ENCODE results near the gene IGFBP7. TPM values are rescaled to one million over a fixed set of nuclear protein-coding genes. Genes with fewer than 3 reads are reported as not detected.

IGFBP7 gene
- total RNA-seq, 2 experiments from 2014 or later, result not detected

DNA sequence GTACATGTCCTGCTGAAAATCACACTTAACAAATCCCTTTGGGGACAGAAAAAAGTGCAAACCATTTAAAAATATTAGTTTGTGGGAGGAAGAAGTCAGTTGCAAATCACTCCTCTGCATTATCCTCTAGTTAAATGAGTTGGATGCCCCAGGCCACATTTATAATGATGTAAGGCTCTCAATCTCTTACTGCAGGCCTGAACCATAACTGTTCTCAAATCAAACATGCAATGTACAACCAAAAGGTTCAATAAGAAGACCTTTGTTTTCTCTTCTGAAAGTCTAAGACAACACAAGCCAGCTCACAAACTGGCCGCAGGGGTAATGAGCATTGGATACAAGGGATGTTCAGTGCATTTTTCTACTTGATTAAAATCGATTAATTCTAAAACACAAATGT, 39.7 kb downstream of the IGFBP7 start:
- Histone ChIP-seq H3K27ac (ENCODE audit: low read depth, low read length, poor library complexity, severe bottlenecking) (no peak overlapping the region), H3K9me3 (ENCODE audit: low read length) (no peaks in the 10 kb centered on the region), H3K79me2 (ENCODE audit: insufficient read depth, low read depth, low read length) (no peaks in the 10 kb centered on the region), H4K20me1 (ENCODE audit: insufficient read depth, low read length) (no peaks in the 10 kb centered on the region), H3K9me2 (ENCODE audit: insufficient read depth, low read length) (no peaks in the 10 kb centered on the region), H3K4me1 (ENCODE audit: insufficient read depth, low read length, poor library complexity, severe bottlenecking) (no peaks in the 10 kb centered on the region), H3K4me3 (ENCODE audit: low read depth, low read length, poor library complexity, severe bottlenecking) (no peak overlapping the region), H3K36me3 (ENCODE audit: insufficient read depth, low read length) (no peaks in the 10 kb centered on the region), H3K4me2 (ENCODE audit: low read length) (no peak overlapping the region), H2AFZ (ENCODE audit: low read length) (no peak overlapping the region)
- TF ChIP-seq, protein P1, sequence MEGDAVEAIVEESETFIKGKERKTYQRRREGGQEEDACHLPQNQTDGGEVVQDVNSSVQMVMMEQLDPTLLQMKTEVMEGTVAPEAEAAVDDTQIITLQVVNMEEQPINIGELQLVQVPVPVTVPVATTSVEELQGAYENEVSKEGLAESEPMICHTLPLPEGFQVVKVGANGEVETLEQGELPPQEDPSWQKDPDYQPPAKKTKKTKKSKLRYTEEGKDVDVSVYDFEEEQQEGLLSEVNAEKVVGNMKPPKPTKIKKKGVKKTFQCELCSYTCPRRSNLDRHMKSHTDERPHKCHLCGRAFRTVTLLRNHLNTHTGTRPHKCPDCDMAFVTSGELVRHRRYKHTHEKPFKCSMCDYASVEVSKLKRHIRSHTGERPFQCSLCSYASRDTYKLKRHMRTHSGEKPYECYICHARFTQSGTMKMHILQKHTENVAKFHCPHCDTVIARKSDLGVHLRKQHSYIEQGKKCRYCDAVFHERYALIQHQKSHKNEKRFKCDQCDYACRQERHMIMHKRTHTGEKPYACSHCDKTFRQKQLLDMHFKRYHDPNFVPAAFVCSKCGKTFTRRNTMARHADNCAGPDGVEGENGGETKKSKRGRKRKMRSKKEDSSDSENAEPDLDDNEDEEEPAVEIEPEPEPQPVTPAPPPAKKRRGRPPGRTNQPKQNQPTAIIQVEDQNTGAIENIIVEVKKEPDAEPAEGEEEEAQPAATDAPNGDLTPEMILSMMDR (conservative IDR thresholded peaks at IDR 0.05; ENCODE audit: low read length), result no peak
- TF ChIP-seq EZH2phosphoT487 (IDR thresholded peaks at IDR 0.05; ENCODE audit: borderline replicate concordance, low read depth, low read length), result no peak
- intact Hi-C loops (cut with micrococcal nuclease; ENCODE audit: unreplicated experiment), result no loop called here
- POLR2A ChIA-PET, result no interaction called here
- DNase-seq (ENCODE audit: low spot score), result no peak
- CTCF ChIA-PET (ENCODE audit: unreplicated experiment), result no interaction called here
- no TSS peak for BruUV-seq (replicated peaks)

DNA sequence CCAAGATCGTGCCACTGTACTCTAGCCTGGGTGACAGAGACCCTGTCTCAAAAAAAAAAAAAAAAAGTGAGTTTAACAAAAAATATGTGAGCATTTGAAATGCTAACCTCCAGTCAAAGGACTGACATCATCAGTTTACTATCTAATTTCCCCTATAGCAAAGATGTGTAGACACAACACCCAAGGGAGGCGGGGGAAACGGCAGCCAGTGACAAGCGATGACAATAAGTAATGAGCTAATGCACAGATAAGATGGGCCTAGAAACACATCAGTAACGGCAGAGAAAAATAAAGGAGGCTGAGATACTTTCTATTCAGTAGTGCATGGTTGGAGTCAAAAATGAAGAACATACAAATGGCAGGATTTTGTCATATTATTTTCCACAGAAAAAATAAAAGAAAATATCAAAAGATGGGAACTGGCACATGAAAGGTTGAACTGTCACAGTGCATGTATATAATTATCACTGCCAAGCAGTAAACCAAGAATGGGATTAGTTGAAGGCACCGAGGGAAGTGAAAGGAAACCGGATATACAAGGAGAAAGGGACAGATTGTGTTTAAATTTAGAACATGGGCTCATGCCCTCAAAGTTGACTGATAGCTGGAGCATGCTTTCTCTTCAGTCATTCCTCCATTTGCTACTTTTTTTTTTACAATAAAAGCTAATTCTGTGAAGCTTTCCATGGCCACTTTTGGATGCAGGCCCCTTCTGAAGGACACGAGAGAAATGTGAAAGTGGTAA, 41.8 kb downstream of the IGFBP7 start:
- BruUV-seq (replicated peaks), result no TSS peak
- H3K27ac ChIP-seq (ENCODE audit: low read depth, low read length, poor library complexity, severe bottlenecking), result no peak overlapping the region
- TF ChIP-seq EZH2phosphoT487 (IDR thresholded peaks at IDR 0.05; ENCODE audit: borderline replicate concordance, low read depth, low read length), result no peak
- TF ChIP-seq, protein P1 (conservative IDR thresholded peaks at IDR 0.05; ENCODE audit: low read length), result no peak
- no peaks in the 10 kb centered on the region for H3K9me3 ChIP-seq (ENCODE audit: low read length)
- no peaks in the 10 kb centered on the region for H3K9me2 ChIP-seq (ENCODE audit: insufficient read depth, low read length)
- no peak overlapping the region for H2AFZ ChIP-seq (ENCODE audit: low read length)
- no peaks in the 10 kb centered on the region for H3K79me2 ChIP-seq (ENCODE audit: insufficient read depth, low read depth, low read length)
- H3K36me3 ChIP-seq (ENCODE audit: insufficient read depth, low read length), result no peaks in the 10 kb centered on the region
- DNase-seq (ENCODE audit: low spot score), result no peak
- intact Hi-C loops (cut with micrococcal nuclease; ENCODE audit: unreplicated experiment), result no loop called here
- H3K4me3 ChIP-seq (ENCODE audit: low read depth, low read length, poor library complexity, severe bottlenecking), result no peak overlapping the region
- H3K4me2 ChIP-seq (ENCODE audit: low read length), result no peak overlapping the region
- H3K4me1 ChIP-seq (ENCODE audit: insufficient read depth, low read length, poor library complexity, severe bottlenecking), result no peaks in the 10 kb centered on the region
- no peaks in the 10 kb centered on the region for H4K20me1 ChIP-seq (ENCODE audit: insufficient read depth, low read length)
- ChIA-PET CTCF (ENCODE audit: unreplicated experiment) (no interaction called here), POLR2A (no interaction called here)

DNA sequence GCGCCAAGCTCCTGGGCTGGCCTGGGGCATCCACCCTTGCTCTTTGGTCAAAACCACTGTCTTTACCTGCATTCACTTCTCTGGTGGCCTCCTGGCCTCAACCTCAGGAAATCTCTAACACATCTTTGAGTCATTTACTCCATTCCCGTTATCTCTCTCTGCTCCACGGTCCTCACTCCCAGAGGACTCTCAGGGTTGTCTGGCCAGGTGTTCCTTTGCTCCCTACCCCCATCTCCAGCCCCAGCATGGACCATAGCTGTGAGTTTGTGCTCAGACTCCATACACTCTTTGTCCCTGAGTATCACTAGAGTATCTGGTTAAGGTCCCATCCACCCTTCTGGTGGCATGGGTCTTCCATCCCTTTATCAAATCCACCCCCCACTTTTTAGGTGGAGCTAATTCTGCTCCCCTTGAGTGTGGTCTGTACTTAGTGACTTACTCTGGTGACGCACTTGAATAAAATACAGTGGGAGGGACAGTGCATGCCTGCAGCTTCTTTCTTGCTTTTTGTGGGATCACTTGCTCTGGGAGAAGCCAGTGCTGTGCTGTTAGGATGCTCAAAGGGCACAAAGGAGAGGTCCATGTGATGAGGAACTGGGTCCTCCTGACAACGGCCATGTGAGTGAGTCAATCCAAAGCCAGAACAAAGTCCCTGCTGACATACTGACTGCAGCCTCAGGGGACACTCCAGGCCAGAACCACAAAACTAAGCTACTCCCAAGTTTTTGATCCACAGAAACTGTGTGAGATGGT, 44.3 kb downstream of the IGFBP7 start:
- no peak for DNase-seq (ENCODE audit: low spot score)
- Histone ChIP-seq H3K4me2 (ENCODE audit: low read length) (no peak overlapping the region), H2AFZ (ENCODE audit: low read length) (no peak overlapping the region), H3K27ac (ENCODE audit: low read depth, low read length, poor library complexity, severe bottlenecking) (no peak overlapping the region), H3K79me2 (ENCODE audit: insufficient read depth, low read depth, low read length) (no peaks in the 10 kb centered on the region), H4K20me1 (ENCODE audit: insufficient read depth, low read length) (no peaks in the 10 kb centered on the region), H3K36me3 (ENCODE audit: insufficient read depth, low read length) (no peaks in the 10 kb centered on the region), H3K4me1 (ENCODE audit: insufficient read depth, low read length, poor library complexity, severe bottlenecking) (no peaks in the 10 kb centered on the region), H3K4me3 (ENCODE audit: low read depth, low read length, poor library complexity, severe bottlenecking) (no peak overlapping the region), H3K9me3 (ENCODE audit: low read length) (no peaks in the 10 kb centered on the region), H3K9me2 (ENCODE audit: insufficient read depth, low read length) (no peaks in the 10 kb centered on the region)
- no TSS peak for BruUV-seq (replicated peaks)
- ChIA-PET CTCF (ENCODE audit: unreplicated experiment) (no interaction called here), POLR2A (interaction anchor here (1.0 kb wide), 1 partner anchor 9 kb away, joined by 4 read pairs; no protein-coding TSS in a partner anchor)
- intact Hi-C loops (cut with micrococcal nuclease; ENCODE audit: unreplicated experiment), result no loop called here
- TF ChIP-seq EZH2phosphoT487 (IDR thresholded peaks at IDR 0.05; ENCODE audit: borderline replicate concordance, low read depth, low read length), result no peak
- TF ChIP-seq, protein P1 (conservative IDR thresholded peaks at IDR 0.05; ENCODE audit: low read length), result no peak
